WERI-Rb-1 (cell line): ENCODE results near the gene RFT1.
A peak's percentile ranks its signal among the peaks of the same experiment; 100 is the strongest.

Experiments used
- DNase-seq: peaks from one replicate; pipeline ENCODE4 v3.0.0-alpha.2; 2020
- H3K27ac ChIP-seq: fragments of 250-450 bp; sonication (Bioruptor Pico); 2 replicates; pipeline ENCODE4 v1.5.1; 2020; ENCODE audit warnings: mild to moderate bottlenecking, moderate library complexity
- H3K27me3 ChIP-seq: fragments of 250-450 bp; sonication (Bioruptor Pico); 2 replicates; pipeline ENCODE4 v1.5.1; 2021; ENCODE audit warnings: mild to moderate bottlenecking, low read depth, moderate library complexity; ENCODE audit not compliant: insufficient read depth, severe bottlenecking
- H3K36me3 ChIP-seq: fragments of 250-450 bp; sonication (Bioruptor Pico); 2 replicates; pipeline ENCODE4 v1.5.1; 2020; ENCODE audit warnings: mild to moderate bottlenecking, moderate library complexity
- H3K4me3 ChIP-seq: 2 replicates; pipeline ENCODE4 v1.5.1; 2011; ENCODE audit warnings: low read depth, mild to moderate bottlenecking, control low read depth, low read length
- H3K9me3 ChIP-seq: fragments of 250-450 bp; sonication (Bioruptor Pico); 2 replicates; pipeline ENCODE4 v1.5.1; 2021; ENCODE audit warnings: mild to moderate bottlenecking, moderate library complexity; ENCODE audit not compliant: severe bottlenecking
- TF ChIP-seq, protein P1 (sequence below): IDR thresholded peaks from 2 replicates; pipeline ENCODE4 v1.5.1; 2011; ENCODE audit warnings: low read depth, mild to moderate bottlenecking, control low read depth, inconsistent platforms, low read length

RFT1 gene

DNA sequence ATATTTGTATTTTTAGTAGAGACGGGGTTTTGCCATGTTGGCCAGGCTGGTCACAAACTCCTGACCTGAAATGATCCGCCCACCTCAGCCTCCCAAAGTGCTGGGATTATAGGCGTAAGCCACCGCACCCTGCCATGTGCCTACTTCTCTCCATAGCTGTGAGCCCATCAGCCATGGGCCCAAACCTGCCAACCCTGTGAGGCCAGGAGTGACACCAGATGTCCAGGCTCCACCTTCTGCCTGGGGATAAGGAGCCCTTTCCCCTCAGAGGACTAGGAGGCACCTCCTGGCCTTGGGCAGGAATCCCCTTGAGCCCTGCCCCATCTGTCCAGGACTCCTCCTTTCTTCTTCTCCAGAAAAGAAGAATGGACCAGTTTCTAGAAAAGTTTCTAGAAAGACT, 14.2 kb upstream of the RFT1 start:
- Histone ChIP-seq H3K36me3 (no peaks in the 10 kb centered on the region), H3K27ac (peak overlapping the region; percentile 10), H3K9me3 (no peaks in the 10 kb centered on the region), H3K27me3 (no peaks in the 10 kb centered on the region), H3K4me3 (no peak overlapping the region)
- peak; percentile 78 for DNase-seq
- TF ChIP-seq, protein P1, sequence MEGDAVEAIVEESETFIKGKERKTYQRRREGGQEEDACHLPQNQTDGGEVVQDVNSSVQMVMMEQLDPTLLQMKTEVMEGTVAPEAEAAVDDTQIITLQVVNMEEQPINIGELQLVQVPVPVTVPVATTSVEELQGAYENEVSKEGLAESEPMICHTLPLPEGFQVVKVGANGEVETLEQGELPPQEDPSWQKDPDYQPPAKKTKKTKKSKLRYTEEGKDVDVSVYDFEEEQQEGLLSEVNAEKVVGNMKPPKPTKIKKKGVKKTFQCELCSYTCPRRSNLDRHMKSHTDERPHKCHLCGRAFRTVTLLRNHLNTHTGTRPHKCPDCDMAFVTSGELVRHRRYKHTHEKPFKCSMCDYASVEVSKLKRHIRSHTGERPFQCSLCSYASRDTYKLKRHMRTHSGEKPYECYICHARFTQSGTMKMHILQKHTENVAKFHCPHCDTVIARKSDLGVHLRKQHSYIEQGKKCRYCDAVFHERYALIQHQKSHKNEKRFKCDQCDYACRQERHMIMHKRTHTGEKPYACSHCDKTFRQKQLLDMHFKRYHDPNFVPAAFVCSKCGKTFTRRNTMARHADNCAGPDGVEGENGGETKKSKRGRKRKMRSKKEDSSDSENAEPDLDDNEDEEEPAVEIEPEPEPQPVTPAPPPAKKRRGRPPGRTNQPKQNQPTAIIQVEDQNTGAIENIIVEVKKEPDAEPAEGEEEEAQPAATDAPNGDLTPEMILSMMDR: no peak

DNA sequence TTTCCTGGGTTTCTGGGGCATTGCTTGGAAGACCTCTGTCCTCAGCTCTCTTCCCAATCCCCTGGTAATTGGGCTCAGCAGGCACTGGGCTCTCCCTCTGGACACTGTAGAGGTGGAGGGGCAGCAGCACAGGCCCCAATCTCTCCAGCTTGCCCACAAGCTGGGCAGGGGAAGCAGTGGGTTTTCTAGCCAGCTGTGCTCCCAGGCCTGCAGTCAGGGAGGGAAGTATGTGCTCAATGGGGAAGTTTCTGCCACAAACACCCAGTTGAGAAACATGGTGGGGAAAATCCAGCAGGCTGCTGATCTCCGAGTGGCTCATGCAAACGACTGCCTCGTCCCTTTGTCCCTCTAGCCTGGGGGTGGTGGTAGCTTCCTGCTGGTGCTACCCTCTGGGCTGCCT, 12.8 kb upstream of the RFT1 start:
- H3K27ac ChIP-seq: no peak overlapping the region; the same call in 1 of the 2 replicates
- H3K27me3 ChIP-seq: no peaks in the 10 kb centered on the region
- no peaks in the 10 kb centered on the region for H3K36me3 ChIP-seq
- TF ChIP-seq, protein P1: no peak
- no peak for DNase-seq
- no peaks in the 10 kb centered on the region for H3K9me3 ChIP-seq
- no peak overlapping the region for H3K4me3 ChIP-seq

DNA sequence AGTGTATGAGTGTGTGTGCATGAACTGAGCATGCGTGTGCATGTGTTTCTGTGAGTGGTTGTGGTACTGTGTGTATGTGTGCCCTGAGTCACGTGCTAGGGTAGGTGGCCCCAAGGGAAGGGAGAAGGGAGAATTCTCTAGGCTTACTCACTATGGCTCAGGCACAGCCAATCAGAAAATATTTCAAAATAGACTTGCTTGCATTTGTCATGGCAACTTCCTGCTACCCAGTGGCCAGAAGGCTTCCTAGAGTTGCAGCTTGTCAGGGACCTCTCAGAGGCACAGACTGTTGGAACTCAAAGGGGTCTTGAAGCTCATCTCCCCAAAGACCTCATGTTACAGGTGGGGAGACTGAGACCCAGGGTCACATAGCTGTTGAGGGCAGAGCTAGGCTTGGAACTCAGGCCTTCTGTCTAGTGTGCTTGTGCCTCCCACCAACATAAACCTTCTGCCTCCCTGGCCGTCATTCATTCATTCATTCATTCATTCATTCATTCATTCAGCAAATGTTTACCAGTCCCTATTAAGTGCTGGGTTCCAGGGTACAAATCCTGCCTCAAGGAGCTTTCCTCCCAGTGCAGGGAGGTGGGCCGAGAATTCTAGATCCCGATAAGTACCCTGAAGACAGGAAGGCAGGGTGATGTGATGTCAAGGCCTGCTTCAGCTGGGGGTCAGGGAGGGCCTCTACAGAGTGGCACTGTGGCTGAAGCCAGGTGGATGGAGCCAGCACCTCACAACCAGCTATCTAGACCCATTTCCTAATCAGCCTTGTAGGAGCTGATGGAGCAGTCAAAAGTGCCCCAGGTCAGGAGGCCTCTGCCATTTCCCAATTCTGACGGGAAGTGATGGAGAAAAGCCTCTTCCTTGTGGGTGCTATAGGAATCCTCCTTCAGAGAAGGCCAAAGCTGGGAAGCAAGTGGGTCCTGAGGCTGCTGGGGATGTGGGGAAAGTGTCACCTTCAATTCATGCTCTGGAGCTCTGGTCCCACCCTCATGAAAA, 10.9 kb upstream of the RFT1 start:
- DNase-seq: no peak
- TF ChIP-seq, protein P1: no peak

DNA sequence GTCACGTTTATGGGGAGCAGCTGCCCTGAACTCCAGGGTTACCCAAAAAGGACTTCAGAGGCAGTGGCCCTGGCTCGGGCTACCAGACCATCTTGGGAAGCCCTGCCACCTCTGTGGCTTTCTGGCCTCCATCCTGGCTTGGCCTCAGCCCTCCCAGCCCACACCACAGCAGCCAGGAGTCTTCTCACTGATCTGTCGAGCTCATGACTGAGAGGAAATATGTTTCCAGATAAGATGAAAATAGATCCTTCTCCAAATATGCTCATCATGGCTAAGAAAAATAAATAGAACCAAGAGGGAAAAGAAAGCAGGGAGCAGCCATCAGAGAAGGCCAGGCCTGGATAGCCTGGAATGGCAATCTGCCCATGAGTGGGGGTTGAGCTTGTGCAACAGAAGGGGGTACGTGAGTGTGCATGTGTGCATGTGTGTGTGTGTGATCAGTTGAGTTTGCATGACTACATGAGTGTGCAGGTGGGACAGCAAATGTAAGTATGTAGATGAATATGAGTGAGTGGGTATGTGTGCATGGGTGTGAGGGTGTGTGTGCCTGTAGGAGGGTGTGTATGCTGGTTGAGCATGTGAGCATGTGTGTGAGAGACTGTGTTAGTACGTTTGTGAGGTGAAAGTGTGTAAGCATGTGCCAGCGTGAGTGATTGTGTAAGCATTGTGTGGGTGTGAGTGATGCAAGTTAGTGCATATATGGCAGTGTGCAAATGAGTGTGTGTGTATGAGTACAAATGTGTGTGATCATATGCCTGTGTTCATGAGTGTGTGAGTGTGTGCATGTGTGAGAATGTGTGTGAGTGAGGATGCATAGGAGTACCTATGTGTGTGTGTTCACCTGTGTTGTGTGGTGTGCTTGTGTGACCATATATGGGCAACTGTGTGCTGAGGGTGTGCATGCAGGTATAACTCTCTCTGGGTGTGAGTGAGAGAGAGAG, 9.9 kb upstream of the RFT1 start:
- no peak for DNase-seq
- H3K27me3 ChIP-seq: no peaks in the 10 kb centered on the region
- TF ChIP-seq, protein P1: no peak

More for the DNA sequence above, 10.9 kb upstream of the RFT1 start:
- H3K4me3 ChIP-seq: no peak overlapping the region
- no peaks in the 10 kb centered on the region for H3K36me3 ChIP-seq
- no peaks in the 10 kb centered on the region for H3K27me3 ChIP-seq
- H3K9me3 ChIP-seq: no peaks in the 10 kb centered on the region
- no peak overlapping the region for H3K27ac ChIP-seq

DNA sequence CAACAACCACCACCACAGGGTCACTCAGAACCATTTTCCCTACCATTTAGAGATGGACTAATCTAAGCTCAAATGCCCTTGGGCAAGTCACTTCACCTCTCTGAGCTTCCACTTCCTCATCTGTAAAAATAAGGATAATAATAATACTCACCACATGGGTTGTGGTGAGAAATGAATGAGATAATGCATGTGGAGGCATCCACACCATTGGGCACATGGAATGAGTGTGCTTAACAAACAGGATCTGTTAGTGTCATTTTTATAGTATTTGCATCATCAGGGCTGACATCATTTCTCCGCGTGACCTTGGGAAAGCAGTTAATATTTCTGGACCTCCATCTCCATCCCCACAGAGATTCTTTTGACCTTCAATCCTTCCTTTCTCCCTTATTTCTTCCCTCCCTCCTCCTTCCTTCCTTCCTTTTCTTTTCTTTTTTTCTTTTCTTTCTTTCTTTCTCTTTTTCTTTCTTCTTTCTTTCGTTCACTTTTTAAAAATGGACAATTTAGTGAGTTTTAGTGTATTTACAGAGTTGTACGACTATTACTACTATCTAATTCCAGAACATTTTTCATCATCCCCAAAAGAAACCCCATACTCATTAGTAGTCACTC, 7.7 kb upstream of the RFT1 start:
- Histone ChIP-seq H3K9me3 (no peaks in the 10 kb centered on the region), H3K27me3 (no peaks in the 10 kb centered on the region), H3K27ac (no peak overlapping the region), H3K4me3 (no peak overlapping the region), H3K36me3 (no peaks in the 10 kb centered on the region)
- no peak for DNase-seq
- TF ChIP-seq, protein P1: no peak

More for the DNA sequence above, 9.9 kb upstream of the RFT1 start:
- H3K4me3 ChIP-seq: no peak overlapping the region
- no peaks in the 10 kb centered on the region for H3K9me3 ChIP-seq
- H3K27ac ChIP-seq: no peak overlapping the region
- H3K36me3 ChIP-seq: no peaks in the 10 kb centered on the region
